Testis (tissue), 3 donors: ENCODE measurements around the gene RARG. TPM values are rescaled to one million over a fixed set of nuclear protein-coding genes. Genes with fewer than 3 reads are reported as not detected.

Source experiments
- DNase-seq: peaks from one replicate; pipeline ENCODE4 v3.0.0-alpha.2; 2019
- H3K27ac ChIP-seq, 2 donors: fragments of 200-600 bp; sonication (generic); one replicate each; pipeline ENCODE4 v1.5.1; 2019
- H3K27me3 ChIP-seq: fragments of 200-600 bp; sonication (generic); one replicate; pipeline ENCODE4 v1.5.1; 2019
- H3K36me3 ChIP-seq: fragments of 200-600 bp; sonication (generic); one replicate; pipeline ENCODE4 v1.5.1; 2017; ENCODE audit warnings: low read depth; ENCODE audit errors: missing control alignments
- H3K4me1 ChIP-seq: fragments of 200-600 bp; sonication (generic); one replicate; pipeline ENCODE4 v1.5.1; 2019
- H3K4me3 ChIP-seq, 2 donors: fragments of 200-600 bp; sonication (generic); one replicate each; pipeline ENCODE4 v1.5.1; 2017 to 2019
- H3K9me3 ChIP-seq: fragments of 200-600 bp; sonication (generic); one replicate; pipeline ENCODE4 v1.5.1; 2017
- POLR2A ChIP-seq: fragments of 450-650 bp; IDR thresholded peaks from one replicate; pipeline ENCODE4 v1.6.1; 2017; ENCODE audit warnings: antibody characterized with exemption, mild to moderate bottlenecking, moderate library complexity
- WGBS, 2 donors: methylation state at CpG; one replicate each; pipeline ENCODE4 v1.1.5; 2018; 5-methylcytosine and 5-hydroxymethylcytosine counted together
- intact Hi-C: fragments of 100-400 bp; cut with DNase I; formaldehyde crosslinking; loops from one replicate; pipeline ENCODE4 v1.15.1; 2023; ENCODE audit warnings: low total_unique reads
- polyA plus RNA-seq: library from polyadenylated mRNA; stranded (reverse); fragments of 350-450 nt; fragmentation: Illumina TruSeq; extraction: RNeasy Lipid Tissue Mini Kit (QIAGEN cat#74804); gene quantifications from one replicate; pipeline ENCODE4 v1.2.3, GENCODE V29; 2014; ENCODE audit warnings: low read depth, low replicate concordance; ENCODE audit not compliant: insufficient read depth
- total RNA-seq, 2 donors: library from RNA; depleted of rRNA; stranded (reverse); fragments of >200 nt; gene quantifications; one replicate each; pipeline ENCODE4 v1.2.3, GENCODE V29; 2016
- TF ChIP-seq, protein P1 (sequence below), 3 experiments: fragments of 450-650 bp in 2 of 3; fragments of 200-600 bp in 1 of 3; sonication (generic) in 1 of 3; IDR thresholded peaks; one replicate each; pipeline ENCODE4 v1.5.1; 2016 to 2019; ENCODE audit warnings: antibody characterized with exemption in 3 of 3, mild to moderate bottlenecking in 2 of 3, moderate library complexity in 1 of 3

Gene RARG
- total and polyA plus RNA-seq, 3 donors from 2014 or later: 12.1 to 13.6 (median 12.5) TPM

DNA sequence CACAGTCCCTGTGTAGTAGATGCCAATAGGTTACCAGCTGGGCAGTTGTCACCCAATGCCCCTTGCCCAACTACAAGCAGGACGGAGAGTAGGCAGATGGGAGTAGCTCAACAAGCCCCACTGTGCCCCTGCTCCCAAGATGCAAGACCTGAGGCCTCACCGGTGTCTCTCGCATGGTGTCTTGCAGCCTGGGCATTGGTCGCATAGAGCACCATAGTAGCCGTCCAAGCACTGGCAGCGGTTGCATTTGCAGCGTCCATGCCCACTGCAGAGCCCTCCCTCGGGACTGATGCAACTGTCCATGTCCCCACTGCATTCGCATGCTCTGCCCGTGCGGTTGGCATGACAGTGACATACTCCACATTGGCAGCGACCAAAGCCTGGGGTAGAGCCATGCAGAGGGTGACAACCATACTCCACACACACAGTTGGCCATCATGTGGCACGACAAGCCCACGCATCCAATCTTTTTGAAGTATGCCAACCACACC, 39.4 kb downstream of the RARG start:
- no peaks in the 10 kb centered on the region for H3K9me3 ChIP-seq
- H3K27me3 ChIP-seq: no peaks in the 10 kb centered on the region
- H3K36me3 ChIP-seq: no peaks in the 10 kb centered on the region
- no peak overlapping the region for H3K4me3 ChIP-seq
- DNase-seq: no peak
- no peak overlapping the region for H3K27ac ChIP-seq
- intact Hi-C loops: no loop called here
- H3K4me1 ChIP-seq: peaks cover 15% of the 10 kb centered on the region
- TF ChIP-seq, protein P1, sequence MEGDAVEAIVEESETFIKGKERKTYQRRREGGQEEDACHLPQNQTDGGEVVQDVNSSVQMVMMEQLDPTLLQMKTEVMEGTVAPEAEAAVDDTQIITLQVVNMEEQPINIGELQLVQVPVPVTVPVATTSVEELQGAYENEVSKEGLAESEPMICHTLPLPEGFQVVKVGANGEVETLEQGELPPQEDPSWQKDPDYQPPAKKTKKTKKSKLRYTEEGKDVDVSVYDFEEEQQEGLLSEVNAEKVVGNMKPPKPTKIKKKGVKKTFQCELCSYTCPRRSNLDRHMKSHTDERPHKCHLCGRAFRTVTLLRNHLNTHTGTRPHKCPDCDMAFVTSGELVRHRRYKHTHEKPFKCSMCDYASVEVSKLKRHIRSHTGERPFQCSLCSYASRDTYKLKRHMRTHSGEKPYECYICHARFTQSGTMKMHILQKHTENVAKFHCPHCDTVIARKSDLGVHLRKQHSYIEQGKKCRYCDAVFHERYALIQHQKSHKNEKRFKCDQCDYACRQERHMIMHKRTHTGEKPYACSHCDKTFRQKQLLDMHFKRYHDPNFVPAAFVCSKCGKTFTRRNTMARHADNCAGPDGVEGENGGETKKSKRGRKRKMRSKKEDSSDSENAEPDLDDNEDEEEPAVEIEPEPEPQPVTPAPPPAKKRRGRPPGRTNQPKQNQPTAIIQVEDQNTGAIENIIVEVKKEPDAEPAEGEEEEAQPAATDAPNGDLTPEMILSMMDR (IDR thresholded peaks at IDR 0.05): no peak
- TF ChIP-seq POLR2A: no peak
- WGBS, 2 donors: 93 to 97% methylated on average over 14 of the region's 14 CpGs

DNA sequence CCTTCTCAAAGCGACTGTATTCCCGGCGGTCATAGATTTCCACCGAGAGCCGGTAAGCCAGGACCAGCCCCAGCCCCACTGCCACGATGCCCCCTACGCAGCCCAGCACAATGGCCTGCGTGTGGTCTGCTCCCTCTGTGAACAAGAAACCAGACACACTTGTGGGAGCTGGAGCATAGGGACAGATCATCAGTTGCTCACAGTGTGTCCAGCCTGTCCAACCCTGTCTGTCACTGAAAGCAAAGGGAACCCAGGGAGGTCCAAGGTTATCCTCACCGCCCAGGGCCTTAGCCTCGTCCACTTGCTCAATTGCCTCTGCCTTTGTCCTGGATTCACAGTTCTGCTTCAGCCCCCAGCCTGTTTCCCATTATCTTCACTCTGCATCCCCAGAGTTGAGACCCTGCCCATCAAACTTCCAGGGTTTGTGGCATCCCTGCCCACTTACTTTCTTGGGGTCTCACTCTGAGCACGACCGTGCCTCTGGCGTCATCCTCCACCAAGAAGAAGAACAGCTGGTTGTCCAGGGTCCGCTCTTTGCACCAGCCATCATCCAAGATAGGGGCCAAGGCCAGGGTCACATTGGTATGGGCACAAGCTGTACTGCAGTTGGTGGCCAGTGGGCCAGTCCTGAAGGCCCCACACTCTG, 40.0 kb downstream of the RARG start:
- 89 to 93% methylated on average over 12 to 14 of the region's 14 CpGs for WGBS, 2 donors
- H3K27ac ChIP-seq: no peak overlapping the region
- no peaks in the 10 kb centered on the region for H3K36me3 ChIP-seq
- H3K27me3 ChIP-seq: no peaks in the 10 kb centered on the region
- H3K4me3 ChIP-seq: no peak overlapping the region
- H3K9me3 ChIP-seq: no peaks in the 10 kb centered on the region
- no peak for TF ChIP-seq POLR2A
- TF ChIP-seq, protein P1 (IDR thresholded peaks at IDR 0.05): no peak
- DNase-seq: no peak
- H3K4me1 ChIP-seq: peaks cover 13% of the 10 kb centered on the region
- intact Hi-C loops: no loop called here

DNA sequence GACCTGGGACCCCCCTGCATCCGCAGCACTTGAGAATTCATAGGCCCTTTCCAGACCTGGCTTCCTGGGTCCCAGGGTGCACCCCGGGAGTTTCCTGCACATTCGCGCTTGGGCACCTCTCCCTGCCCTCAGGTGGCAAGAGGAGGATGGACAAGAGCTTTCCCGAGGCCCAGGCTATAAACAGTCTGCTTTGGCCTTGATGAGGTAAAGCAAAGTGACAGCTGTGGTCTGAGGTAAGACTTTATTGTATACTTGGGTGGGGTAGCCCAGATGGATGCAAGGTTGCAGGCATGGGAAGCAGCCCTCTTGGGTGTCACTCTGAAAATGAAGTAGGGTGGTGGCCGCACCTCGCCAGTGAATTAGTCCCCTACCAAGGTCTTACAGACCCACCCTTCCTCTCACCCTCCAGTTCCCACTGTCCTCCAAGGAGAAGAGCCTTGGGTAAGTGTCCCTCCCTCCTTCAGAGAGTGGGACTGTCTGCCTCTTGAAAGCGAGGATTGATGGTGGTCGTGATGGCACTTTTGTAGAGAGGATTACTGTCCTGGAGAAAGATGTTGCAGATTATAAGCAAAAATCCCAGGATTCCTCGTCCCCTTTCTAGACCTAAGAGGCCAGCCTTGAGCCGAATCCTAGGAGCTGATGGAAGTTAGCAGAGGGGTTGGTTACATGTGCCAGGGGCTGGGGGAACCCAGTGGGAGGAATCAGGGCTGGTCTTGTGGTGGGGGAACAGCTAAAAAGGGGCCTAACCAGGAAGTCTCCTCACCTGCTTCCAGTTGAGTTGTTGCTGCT, 40.7 kb downstream of the RARG start:
- no peak overlapping the region for H3K27ac ChIP-seq
- WGBS, 2 donors: 87 to 90% methylated on average over 11 of the region's 11 CpGs
- no peak overlapping the region for H3K4me3 ChIP-seq
- no peaks in the 10 kb centered on the region for H3K27me3 ChIP-seq
- H3K9me3 ChIP-seq: no peaks in the 10 kb centered on the region
- no peaks in the 10 kb centered on the region for H3K36me3 ChIP-seq
- intact Hi-C loops: no loop called here
- H3K4me1 ChIP-seq: peaks cover 13% of the 10 kb centered on the region
- no peak for DNase-seq
- TF ChIP-seq, protein P1 (IDR thresholded peaks at IDR 0.05): no peak
- TF ChIP-seq POLR2A: no peak

DNA sequence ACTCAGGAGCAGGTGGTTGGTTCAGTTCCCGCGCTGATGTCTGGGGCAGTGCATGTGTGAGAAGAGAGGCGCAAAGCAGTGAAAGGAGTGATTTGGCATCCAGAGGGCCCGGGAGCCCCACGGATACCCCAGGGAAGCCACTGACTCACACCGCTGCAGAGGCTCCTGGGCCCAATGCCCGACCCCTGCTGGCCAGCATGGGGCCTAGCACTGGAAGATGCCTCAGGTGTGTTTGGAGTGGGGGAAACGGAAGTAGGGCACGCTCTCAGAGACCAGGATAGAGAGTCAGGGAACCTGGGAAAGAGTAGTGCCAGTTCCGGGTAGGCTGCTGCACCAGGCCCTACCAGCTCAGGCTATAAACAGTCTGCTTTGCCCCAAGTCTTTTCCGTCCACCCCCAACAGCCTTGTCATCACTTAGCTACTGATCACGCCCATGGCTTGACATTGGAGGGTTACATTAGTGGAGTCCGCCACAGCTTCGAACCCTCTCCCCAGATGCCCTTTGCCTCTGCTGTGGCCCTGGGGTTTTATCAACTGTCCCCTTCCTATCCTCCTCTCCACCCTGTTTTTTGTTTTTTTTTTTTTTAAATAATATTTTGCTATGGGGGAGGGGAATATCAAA, 41.8 kb downstream of the RARG start:
- Histone ChIP-seq H3K27ac (no peak overlapping the region), H3K4me3 (no peak overlapping the region)
- DNase-seq: peak; percentile 52

More for the DNA sequence above, 41.8 kb downstream of the RARG start:
- H3K4me1 ChIP-seq: peaks cover 12% of the 10 kb centered on the region
- H3K27me3 ChIP-seq: no peaks in the 10 kb centered on the region
- 59 to 79% methylated on average over 13 to 14 of the region's 14 CpGs for WGBS, 2 donors
- H3K9me3 ChIP-seq: no peaks in the 10 kb centered on the region
- H3K36me3 ChIP-seq: no peaks in the 10 kb centered on the region
- no peak for TF ChIP-seq POLR2A
- TF ChIP-seq, protein P1 (IDR thresholded peaks at IDR 0.05): peak; percentile 49 to 64 (median 61)
- intact Hi-C loops: no loop called here
